A172 (cell line): ENCODE data around the gene CEP57L1. TPM values are rescaled to one million over a fixed set of nuclear protein-coding genes. Genes with fewer than 3 reads are reported as not detected.
A peak's percentile ranks its signal among the peaks of the same experiment; 100 is the strongest.
"Not testable (repeated sequence)": the region's sequence is repeated elsewhere in the genome, so short reads cannot be mapped to it uniquely, and the experiment has no call there.

Experiments used
- DNase-seq: peaks from one replicate; pipeline ENCODE4 v3.0.0-alpha.2; 2015; ENCODE audit warnings: low spot score
- total RNA-seq: library from RNA; depleted of rRNA; stranded (reverse); fragments of >200 nt; shearing (Covaris generic); gene quantifications from 2 replicates; pipeline ENCODE4 v1.2.3, GENCODE V29; 2014; rRNA removed

The CEP57L1 gene
- total RNA-seq, 1 experiment from 2014 or later = 43.0 TPM

DNA sequence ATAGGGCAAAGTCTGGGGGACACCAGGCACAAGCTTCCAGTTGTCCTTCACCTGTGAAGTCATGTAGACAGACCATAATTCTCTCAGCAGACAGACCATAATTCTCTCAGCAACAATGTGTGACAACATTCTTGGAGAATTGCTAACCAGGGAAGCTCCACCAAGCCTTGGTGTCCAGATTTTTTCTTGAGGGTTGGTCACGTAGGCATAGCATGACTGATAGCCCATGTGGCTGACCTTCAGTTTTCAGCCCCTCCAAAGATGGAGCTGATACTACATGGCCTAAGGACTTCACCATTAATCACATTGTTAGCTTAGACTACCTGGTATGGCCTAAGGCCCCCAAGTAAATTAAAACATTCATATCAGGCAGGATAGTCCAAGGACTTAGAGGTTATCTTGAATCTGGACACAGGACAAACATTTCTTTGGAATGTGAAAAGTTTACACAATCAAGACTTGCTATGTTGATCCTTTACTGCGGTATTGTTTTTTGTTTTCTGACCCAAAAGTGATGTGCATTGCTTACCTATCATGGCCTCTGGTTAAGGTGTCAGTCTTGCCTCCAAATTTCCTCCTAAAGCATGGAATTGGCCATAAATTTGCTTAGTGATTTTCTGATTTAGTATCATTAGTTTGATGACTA is 76.9 kb downstream of the CEP57L1 start:
- DNase-seq = no peak

- no peak for DNase-seq
Measured at GRCh38 chr6:109174916-109175315, 79.6 kb downstream of the CEP57L1 start.

DNA sequence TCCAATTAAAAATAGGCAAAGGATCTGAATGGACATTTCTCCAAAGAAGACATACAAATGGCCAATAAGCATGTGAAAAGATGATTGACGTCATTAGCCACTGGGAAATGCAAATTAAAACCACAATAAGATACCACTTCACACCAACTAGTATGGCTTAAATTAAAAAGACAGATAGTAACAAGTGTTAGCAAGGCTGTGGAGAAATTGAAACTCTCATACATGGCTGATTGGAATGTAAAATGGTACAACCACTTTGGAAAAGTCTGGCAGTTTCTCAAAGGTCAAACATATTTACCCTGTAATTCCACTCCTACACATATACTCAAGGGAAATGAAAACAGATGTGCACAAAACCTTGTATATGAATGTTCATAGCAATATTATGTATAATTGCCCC is 83.6 kb downstream of the CEP57L1 start:
- DNase-seq = no peak

- no peak for DNase-seq
Measured at GRCh38 chr6:109179507-109179906, 84.2 kb downstream of the CEP57L1 start.

DNA sequence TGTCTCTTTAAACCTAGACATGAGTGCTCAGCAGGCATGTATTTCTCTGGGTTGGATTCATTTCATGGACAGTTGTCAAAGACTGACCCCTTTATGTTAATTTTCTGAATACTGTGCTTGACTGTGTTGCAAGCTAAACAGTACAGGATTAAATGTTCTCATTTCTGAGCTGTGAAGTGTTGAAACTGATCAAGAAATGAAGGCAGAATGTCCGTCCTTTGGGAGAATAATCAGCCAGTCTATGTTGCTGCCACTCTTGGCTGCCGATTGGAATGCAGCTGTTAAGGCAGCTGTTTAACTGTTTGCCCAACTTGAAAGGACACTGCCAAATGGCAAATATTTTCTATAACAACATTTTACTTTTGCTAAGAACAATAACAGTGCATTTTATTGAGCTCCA is 87.3 kb downstream of the CEP57L1 start:
- DNase-seq = no peak

- DNase-seq = no peak
Measured at GRCh38 chr6:109183109-109183650, 87.9 kb downstream of the CEP57L1 start.

DNA sequence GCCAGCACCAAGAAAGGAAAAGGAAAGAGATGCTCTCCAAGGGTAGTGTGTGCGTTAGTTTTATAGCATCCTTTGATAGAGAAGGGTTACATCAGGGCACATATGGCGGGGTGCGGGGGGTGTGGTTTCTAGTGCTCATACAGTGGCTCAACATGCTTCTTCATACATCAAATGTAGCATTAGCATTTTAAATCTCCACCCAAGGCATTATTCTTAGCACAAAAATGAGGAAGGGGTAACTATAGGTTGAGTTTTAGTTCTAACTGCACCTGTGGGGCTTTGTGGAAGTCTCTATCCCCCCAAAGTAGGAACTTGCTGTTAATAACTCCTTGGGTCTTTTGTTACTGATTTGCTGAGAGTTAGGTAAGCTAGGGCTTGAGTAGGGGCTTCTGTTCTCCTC is 89.3 kb downstream of the CEP57L1 start:
- DNase-seq = no peak

GRCh38 chr6:109186012-109186411 is 90.7 kb downstream of the CEP57L1 start:
- DNase-seq = no peak

DNA sequence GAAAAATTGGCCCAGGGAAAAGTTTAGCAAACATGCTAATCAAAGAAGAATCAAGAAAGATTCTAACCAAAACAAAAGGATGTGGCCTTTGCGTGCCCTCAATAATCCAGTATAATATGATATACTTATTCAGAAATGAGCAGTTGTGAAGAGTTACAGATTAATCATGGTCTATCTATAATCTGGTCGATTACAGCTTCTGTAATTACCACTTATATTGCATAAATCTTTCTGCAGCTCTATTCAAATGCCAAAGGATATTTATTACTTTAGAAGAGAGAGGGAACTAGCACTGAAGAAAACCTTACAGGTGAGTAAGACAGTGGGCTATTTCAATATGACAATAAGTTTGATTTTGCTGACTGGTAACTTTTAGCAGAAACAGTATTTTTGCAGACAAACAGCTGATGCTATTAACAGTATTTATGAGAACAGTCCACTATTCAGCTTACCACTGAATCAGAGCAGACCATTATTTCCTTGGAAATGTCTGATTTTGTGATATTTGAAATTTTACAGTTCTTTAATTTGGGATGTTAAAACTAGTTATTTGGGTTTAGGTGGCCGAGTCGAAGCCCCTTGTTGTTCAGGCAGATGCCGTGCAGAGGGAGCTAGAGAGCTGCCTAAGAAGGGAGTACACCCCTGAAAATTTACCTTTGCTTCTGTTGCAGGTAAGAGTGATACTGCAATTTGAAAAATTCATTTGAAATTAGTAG is 92.2 kb downstream of the CEP57L1 start:
- DNase-seq = peak; percentile 34

- no peak for DNase-seq
Measured at GRCh38 chr6:109188115-109188411, 92.8 kb downstream of the CEP57L1 start.

GRCh38 chr6:109191368-109191767 is 96.1 kb downstream of the CEP57L1 start:
- DNase-seq = not testable (repeated sequence)

GRCh38 chr6:109192865-109193264 is 97.6 kb downstream of the CEP57L1 start:
- DNase-seq = no peak

GRCh38 chr6:109194880-109195279 is 99.6 kb downstream of the CEP57L1 start:
- DNase-seq = no peak

DNA sequence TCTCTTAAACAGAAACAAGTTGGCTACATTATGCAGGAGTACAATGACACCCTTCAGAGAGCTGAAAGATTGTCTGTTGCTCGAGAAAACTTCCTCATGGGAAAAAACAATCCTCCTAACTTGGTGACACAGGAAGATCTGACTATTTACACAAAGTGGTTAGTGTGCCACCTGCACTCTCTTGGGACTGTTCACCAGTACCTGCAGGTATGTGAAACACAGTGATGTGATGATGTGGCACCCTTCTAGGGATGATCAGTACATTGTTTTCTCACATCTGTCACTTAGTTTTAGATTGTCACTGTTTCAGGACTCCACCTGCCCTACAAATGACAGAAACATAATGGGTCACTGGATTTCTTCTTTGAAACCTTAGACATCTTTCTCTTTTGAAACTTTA is 101.8 kb downstream of the CEP57L1 start:
- DNase-seq = no peak

DNA sequence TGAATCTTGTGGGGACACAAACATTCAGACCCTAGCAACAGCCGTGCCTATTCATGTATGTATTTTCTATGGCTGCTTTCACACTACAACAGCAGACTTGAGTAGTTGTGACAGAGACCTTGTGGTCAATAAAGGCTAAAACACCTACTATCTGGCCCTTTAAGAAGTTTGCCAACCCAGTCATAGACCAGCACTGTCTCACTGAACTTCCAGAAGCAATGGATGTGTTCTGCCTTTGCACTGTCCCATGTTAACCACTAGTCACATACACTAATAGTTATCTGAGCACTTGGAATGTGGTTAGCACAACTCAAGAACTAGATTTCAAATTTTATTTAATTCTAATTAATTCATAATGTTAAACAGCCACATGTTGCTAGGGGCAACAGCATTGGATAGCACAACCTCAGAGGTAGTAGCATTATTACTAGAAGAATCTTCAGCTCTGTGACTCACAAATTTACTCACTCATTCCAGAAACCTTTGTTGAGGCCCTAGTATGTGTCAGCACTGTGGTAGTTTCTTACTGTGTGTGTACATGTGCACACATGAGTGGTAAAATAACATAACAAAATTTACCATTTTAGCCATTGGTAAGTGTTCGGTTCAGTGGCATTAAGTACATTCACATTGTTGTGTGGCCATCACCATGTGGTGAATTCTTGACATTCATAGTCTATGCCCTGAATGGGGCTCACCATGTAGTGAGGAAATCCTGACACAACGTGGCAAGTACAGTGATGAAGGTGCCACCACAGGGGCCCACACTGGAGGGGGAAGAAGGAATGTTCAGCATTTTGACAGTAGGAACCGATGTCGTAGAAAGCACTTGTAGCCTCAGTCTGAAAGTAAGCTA is 107.3 kb downstream of the CEP57L1 start:
- DNase-seq = no peak

DNA sequence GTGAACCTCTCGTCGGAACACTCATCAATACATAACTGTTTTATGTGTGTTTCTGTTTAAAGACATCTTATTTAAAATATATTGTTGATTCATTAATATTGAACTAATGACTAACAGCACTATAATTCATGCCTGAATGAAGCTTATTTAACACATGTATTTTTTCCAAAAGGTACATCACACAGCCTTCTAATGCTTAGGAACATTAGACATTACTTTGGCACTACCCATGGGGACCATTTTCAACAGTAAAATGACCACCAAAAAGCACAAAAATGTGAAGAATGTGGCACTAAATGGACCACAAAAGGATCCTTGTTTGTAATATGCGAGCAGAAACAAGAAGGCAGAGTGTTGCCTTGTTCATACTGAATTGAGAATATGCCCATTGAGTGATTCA is 109.2 kb downstream of the CEP57L1 start:
- no peak for DNase-seq

DNA sequence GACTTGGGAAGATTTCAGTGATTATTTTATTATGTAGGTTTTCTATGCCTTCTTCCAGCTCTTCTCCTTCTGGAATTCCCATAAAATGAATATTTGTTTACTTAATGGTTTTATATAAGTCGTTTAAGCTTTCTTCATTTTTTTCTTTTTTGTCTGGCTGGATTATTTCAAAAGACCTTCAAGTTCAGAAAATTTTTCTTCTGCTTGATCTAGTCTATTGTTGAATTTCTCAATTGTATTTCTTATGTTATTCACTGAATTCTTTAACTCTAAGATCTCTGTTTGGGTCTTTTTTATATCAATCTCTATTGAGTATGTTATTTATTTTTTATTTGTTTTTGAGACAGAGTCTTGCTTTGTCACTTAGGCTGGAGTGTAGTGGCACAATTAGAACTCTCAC is 117.4 kb downstream of the CEP57L1 start:
- DNase-seq = no peak

Other genes with a start within 250 kb of the CEP57L1 start
- gene ARMC2, start 247.1 kb upstream of the CEP57L1 start, total RNA-seq = 1.7 and 7.2 TPM in 2 replicates
- gene SESN1, start 661 bp upstream of the CEP57L1 start, total RNA-seq = 20.6 and 24.4 TPM in 2 replicates